HG03521 (cell line): ENCODE measurements around the gene ABHD5.
"Not testable (repeated sequence)": the region's sequence is repeated elsewhere in the genome, so short reads cannot be mapped to it uniquely, and the experiment has no call there.

Experiments used
- ATAC-seq: cut with Tn5 transposase; IDR thresholded peaks from one replicate; pipeline ENCODE4 v1.9.1; 2021; ENCODE audit warnings: mild to moderate bottlenecking, moderate library complexity; ENCODE audit not compliant: unreplicated experiment

Gene ABHD5

DNA sequence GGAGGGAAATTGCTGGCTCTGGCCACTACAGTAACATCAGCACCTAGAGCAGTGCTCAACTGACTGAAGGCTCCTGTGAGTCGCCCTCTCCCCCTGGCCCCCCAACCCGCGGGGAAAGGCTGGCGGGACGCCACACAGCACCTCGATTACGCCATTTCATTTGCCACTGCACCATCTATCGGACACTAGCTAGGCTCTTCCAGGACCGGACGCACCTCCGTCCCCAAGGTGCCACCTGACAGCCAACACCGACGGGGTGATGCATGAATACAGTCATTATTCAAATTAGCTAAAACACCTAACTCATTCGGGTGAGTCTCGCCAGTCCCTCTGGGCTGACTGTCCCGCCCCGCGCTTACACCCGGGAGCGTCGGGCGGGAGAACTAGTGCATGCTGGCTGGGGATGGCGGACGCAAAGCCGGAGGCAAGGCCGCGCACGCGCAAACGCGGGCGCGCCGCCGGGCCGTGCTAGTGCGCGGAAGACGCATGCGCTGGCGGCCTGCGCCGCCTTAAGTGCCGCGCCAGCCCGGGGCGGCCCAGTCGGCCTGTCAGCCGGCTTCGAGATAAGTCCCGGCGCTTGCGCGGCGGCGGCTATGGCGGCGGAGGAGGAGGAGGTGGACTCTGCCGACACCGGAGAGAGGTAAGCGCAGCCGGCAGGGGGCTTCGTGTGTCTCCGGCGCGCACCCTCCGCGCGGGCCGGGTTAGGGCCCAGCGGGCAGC is at the start of gene ABHD5:
Gene ABHD5, plus strand, starts transcription at position 539 of the 720 bp plus-strand sequence. Its CDS starts 55 bp downstream, at position 594.
- peak; percentile 90 for ATAC-seq

DNA sequence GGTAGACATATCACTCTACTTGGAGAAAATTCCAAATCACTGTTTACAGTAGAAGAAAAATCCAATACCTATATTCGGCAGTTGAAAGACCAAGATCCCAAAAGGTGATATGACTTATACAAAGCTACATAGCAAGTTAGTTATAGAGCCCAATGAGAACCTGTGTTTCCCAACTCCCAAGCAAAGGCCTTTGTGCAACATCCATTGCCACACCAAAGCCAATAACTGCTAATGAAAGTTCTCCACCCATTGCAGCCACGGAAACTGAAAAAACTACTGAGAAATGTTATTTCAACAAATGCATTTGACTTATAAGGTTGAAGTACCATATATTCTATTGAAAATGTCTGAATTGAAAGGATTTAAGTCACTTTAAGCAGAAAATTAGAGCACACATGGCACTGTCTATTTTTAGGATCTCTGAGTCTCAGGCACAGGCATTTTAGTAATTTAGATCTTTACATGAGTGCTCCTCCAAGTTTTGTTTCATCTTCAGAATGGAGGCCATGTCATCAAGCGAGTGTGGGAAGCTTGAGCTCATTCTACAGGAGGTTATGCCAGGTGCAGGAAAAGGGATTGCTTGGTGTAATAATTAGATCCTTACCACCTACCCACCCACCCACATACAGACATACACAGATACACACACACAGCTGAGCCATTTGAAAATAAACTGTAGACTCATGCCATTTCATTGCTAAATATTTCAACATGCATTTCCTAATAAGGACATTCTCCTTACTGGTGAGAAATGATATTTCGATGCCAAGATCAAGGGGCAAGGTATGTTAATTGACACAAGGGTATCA is 49.2 kb upstream of the ABHD5 start:
- ATAC-seq: no peak

DNA sequence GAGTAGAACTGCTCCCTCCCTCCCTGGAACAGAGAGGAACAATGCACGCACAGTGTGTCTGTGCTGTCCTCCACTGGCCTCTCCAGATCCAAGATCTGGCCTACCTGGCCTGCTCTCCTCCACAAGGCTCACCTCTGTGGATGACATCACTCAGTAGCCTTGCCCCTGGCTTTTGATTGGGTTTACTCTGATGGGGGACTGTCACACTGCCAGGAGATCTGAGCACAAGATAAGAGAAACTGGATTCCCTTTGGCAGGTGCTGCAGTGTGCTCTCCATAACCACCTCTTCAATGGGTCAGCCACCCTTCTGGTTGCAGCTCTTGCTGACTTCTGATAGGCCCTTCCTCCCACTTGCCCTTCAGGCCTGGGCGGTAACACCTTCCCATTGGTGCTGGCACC is 46.3 kb upstream of the ABHD5 start:
- no peak for ATAC-seq

DNA sequence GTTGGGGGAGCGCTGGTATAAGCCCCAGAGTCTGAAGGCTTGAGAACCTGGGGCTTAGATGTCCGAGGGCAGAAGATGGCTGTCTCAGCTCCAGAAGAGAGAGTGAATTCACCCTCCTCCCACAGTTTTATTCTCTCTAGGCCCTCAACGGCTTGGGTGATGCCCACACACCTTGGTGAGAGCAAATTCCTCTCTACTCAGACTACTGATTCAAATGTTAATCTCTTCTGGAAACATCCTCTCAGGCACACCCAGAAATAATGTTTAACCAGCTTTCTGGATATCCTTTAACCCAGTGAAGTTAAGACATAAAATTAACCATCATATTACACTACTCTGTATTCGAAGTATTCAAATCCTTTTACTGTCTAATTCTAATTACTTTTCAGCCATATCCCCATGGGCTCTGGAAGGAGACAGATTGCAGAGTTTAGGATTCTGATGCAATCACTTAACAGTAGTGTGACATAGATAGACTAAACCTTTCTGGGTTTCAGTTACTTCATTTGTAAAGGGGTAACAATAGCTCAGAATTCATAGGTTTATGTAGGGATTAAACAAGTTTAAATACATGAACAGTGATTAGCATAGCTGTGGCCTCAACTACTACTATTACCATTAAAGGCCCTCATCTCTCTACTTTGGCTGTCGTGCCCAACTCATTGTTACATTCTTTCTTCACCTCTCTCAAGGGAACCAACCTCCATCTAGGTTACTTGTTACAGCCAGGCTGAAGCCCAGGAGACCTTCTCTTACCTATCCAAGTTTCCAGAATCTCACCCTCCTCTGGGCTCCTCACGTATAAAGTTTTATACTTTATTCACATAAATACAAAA is 43.2 kb upstream of the ABHD5 start:
- no peak for ATAC-seq

DNA sequence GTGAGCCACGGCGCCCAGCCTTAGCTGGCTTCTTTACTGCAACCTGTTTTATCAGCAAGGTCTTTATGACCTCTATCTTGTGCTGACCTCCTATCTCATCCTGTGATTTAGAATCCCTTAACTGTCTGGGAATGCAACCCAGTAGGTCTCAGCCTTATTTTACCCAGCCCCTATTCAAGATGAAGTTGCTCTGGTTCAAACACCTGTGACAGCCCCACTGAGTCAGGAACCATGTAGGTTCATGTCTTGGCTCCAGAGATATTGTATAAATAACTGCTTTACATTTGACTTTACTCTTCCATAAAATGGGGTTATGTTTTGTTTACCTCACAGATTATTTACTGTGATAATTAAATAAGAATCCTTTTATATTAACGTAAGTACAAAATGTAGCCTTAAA is 41.8 kb upstream of the ABHD5 start:
- no peak for ATAC-seq

DNA sequence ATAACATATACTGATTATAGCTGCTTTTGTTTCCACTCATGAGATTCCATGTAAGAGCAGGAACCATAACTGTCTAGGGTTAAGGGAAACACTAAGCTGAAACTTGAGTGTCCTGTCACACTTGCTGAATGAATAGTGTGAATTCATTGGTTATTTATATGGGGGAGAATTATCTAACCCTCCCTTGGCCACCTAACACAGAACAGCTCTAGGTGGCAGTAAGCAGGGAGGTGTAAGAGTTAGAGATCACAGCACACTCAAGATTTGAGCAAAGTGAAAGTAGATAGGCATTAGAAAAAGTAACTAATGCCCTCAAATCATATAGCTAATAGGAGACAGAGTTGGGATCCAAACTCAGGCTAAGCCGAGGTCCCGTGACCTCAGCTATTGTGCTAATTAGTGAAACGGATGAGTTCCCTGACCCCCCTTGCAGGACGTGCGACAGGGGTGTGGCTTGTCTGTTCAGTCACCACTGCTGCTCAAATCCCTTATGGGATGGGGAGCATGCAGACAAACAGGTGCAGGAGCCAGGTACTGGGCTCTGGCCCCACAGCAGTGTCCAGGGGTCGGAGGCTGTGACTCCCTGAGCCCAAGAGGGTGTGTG is 41.3 kb upstream of the ABHD5 start:
- no peak for ATAC-seq

DNA sequence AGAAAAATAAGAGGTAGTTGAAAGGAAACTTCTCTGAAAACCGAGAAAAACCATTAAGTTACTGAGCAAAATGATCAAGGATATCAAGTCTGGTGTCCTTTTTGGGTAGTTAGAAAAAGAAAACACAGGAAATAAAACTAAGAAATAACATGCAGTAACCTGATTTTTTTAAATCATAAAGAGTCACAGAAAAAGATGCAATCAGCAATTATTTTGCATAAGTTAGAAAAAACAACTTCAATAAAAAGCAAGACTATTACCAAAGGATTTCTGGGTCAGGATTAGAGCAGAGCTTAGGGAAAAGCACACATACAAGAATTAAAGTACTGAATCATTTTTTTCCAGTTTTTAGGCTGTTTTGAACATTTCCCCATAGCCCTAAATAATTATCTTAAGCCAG is 40.4 kb upstream of the ABHD5 start:
- no peak for ATAC-seq

DNA sequence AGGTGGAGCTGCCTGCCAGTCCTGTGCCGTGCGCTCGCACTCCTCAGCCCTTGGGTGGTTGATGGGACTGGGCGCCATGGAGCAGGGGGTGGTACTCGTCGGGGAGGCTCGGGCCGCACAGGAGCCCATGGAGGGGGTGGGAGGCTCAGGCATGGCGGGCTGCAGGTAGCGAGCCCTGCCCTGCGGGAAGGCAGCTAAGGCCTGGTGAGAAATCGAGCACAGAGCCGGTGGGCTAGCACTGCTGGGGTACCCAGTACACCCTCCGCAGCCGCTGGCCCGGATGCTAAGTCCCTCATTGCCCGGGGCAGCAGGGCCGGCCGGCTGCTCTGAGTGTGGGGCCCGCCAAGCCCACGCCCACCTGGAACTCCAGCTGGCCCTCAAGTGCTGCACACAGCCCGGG is 34.3 kb upstream of the ABHD5 start:
- ATAC-seq: not testable (repeated sequence)

DNA sequence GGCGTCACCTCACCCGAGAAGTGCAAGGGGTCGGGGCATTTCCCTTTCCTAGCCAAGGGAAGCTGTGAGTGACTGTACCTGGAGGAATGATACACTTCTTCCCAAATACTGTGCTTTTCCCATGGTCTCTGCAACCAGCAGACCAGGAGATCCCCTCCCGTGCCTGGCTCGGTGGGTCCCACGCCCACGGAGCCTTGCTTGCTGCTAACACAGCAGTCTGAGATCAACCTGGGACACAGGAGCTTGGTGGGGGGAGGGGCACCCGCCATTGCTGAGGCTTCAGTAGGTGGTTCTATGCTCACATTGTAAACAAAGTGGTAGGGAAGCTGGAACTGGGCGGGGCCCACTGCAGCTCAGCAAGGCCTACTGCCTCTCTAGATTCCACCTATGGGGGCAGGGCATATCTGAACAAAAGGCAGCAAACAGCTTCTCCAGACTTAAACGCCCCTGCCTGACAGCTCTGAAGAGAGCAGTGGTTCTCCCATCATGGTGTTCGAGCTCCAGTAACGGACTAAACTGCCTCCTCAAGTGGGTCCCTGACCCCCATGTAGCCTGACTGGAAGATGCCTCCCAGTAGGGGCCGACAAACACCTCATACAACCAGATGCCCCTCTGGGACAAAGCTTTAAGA is 31.4 kb upstream of the ABHD5 start:
- ATAC-seq: no peak

DNA sequence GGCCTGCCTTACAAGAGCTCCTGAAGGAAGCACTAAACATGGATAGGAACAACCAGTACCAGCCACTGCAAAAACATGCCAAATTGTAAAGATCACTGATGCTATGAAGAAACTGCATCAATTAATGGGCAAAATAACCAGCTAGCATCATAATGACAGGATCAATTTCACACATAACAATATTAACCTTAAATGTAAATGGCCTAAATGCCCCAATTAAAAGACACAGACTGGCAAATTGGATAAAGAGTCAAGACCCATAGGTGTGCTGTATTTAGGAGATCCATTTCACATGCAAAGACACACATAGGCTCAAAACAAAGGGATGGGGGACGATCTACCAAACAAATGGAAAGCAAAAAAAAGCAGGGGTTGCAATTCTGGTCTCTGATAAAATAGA is 29.4 kb upstream of the ABHD5 start:
- ATAC-seq: not testable (repeated sequence)

DNA sequence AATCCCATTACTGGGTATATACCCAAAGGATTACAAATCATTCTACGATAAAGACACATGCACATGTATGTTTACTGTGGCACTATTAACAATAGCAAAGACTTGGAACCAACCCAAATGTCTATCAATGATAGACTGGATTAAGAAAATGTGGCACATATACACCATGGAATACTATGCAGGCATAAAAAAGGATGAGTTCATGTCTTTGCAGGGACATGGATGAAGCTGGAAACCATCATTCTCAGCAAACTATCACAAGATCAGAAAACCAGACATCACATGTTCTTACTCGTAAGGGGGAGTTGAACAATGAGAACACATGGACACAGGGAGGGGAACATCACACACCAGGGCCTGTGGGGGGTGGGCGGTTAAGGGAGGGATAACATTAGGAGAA is 25.7 kb upstream of the ABHD5 start:
- ATAC-seq: not testable (repeated sequence)

DNA sequence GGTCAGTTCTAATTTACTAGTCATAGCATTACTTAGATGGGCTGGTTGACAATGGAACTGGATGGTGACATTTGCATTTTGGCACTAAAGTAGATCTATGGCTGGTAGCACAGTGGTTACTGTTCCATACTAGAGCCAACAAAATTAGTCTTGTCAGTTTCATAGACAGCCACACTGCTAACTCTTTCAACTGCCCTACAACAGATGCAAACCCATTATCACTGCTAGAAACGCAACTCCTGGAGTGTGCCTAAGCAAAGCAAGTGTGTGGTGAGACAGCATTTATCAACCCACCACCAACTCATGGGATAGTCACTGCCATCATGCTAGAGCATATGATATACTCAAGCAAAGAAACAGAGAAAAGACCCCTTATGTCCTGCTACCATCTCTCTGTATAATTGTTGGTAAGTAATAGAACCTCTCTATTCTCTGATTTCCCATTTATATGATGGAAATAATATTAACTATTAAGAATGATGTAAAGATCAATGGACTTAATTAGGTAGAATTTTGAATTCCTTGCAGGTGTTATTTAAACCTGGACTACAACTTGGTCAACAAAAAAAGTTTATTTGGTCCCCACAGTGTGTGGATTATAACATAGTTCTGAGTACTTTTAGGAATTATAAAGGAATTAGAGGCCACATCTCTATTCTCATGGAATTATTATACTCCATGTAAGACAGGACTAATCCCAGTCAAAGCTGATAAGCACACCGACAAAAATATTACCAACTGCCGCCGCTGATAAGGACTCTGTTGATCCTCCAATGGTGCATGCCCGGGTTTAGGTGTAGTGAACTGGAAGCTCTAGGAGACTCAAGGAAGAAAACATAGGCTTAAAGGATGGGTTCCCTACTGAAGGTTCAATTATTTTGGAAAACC is 19.9 kb upstream of the ABHD5 start:
- no peak for ATAC-seq

DNA sequence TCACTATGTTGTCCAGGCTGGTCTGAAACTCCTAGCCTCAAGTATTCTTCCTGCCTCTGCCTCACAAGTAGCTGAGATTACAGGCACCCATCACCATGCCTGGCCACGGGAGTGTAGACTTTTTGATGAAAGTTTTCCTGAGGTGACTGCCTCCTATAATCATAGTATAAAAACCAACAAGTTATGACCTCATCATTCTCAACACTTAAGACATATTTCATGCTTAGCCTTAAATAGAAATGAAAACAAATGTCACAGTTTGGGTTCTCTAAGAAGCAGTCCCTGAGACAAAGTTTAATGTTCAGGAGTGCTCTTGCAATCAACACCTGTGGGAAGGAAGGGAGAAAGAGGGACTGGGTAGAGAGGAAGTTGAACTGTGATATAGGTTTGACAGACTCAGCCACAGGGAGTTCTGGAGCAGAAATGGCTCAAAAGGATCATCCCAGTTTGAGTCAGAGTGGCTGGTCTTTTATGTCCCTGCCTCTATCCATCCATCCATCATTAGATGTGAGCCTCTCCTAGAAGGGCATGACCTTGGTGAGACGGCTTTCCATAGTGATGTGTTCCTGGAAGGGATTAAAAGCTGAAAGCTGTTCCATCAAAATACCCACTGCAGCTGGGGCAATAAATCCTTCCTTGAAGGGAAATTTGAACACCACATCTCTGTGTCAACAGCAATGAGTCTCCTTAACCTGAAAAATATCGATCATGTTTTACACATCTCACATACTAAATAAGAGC is 16.2 kb upstream of the ABHD5 start:
- no peak for ATAC-seq

DNA sequence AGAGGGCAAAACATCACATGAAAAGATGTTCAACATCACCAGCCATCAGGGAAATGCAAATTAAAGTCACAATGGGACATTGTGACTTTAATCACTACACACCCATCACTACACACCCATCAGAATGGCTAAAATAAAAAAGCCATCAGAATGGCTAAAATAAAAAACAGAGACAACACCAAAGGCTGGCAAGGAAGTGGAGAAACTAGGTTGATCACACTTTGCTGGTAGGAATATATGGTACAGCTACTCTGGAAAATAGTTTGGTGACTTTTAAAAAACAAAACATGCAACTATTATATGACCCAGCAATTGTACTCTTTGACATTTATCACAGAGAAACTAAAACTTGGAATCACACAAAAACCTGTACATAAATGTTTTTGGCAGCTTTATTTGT is 15.1 kb upstream of the ABHD5 start:
- no peak for ATAC-seq

DNA sequence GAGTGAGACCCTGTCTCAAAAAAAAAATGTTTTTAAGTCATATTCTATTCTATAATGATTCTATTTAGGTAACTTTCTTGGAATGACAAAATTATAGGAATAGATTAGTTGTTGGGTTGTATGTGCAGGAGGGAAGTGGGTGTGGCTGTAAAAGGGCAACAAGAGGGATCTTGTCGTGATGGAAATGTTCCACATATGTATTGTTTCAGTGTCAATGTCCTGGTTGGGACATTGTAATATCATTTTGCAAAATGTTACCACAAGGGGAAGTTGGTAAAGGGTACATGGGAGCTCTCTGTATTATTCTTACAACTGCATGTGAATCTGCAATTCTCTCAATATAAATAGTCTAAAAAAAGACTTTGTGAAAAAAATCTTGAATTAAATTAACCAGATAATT is 14.3 kb upstream of the ABHD5 start:
- no peak for ATAC-seq

DNA sequence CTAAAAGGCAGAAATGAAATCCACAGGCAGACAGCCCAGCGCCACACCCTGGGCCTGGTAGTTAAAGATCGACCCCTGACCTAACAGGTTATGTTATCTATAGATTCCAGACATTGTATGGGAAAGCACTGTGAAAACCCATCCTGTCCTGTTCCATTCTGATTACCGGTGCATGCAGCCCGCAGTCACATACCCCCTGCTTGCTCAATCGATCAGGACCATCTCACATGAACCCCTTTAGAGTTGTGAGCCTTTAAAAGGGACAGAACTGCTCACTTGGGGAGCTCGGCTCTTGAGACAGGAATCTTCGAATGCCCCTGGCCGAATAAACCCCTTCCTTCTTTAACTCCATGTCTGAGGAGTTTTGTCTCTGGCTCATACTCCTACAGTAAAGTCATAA is 12.4 kb upstream of the ABHD5 start:
- not testable (repeated sequence) for ATAC-seq

DNA sequence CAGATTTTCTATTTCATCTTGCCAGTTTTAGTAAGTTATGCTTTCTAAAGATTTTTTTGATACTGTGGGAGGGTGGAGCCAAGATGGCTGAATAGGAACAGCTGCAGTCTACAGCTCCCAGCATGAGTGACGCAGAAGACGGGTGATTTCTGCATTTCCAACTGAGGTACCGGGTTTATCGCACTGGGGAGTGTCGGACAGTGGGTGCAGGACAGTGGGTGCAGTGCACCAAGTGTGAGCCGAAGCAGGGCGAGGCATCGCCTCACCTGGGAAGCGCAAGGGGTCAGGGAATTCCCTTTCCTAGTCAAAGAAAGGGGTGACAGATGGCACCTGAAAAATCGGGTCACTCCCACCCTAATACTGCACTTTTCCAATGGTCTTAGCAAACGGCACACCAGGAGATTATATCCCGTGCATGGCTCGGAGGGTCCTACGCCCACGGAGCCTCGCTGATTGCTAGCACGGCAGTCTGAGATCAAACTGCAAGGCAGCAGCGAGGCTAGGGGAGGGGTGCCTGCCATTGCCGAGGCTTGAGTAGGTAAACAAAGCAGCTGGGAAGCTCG is 11.8 kb upstream of the ABHD5 start:
- not testable (repeated sequence) for ATAC-seq

DNA sequence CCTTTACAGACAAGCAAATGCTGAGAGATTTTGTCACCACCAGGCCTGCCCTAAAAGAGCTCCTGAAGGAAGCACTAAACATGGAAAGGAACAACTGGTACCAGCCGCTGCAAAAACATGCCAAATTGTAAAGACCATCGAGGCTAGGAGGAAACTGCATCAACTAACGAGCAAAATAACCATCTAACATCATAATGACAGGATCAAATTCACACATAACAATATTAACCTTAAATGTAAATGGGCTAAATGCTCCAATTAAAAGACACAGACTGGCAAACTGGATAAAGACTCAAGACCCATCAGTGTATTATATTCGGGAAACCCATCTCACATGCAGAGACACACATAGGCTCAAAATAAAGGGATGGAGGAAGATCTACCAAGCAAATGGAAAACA is 9.9 kb upstream of the ABHD5 start:
- not testable (repeated sequence) for ATAC-seq

DNA sequence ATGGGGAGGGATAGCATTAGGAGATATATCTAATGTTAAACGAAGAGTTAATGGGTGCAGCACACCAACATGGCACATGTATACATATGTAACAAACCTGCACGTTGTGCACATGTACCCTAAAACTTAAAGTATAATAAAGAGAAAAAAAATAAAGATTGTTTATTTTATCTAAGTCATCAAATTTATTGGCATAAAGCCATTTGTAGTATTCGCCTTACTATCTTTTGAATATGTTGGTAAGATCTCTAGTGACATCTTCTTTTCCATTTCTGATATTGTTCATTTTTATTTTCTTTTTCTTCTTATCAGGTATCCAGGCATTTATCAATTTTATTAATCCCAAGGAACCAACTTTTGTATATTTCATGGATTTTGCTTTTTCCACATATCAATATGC is 5.8 kb upstream of the ABHD5 start:
- ATAC-seq: no peak
